GM23248 (cell line): ENCODE results near the gene CCDC180.

ENCODE experiments used
- EZH2 ChIP-seq: fragments of 200-600 bp; sonication (generic); IDR thresholded peaks from 2 replicates; pipeline ENCODE4 v1.6.1; 2018; ENCODE audit warnings: antibody characterized with exemption, mild to moderate bottlenecking; ENCODE audit not compliant: insufficient read depth, poor library complexity, severe bottlenecking
- EZH2phosphoT487 ChIP-seq: fragments of 200-600 bp; sonication (generic); IDR thresholded peaks from 2 replicates; pipeline ENCODE4 v1.6.1; 2018; ENCODE audit warnings: antibody characterized with exemption, moderate library complexity, mild to moderate bottlenecking, low read depth; ENCODE audit not compliant: insufficient read depth

DNA sequence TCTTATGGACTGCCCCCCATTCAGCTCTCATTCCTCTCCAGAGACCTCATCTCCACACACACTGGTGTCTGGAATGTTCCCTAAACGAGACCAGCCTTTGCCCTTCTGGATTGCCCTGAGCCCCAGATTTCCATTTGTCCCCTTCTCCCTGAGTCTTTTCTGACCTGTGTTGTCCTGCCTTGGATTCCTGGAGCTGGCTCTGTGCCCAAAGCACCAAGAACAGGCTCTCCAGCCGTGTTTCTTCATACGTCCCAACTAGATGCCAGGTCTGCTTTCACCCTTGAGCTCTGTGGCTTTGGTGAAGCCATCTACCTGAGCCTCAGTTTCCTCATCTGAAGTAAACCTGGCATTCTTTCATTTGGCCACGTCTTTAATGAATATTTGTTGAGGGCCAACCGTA is 6.3 kb downstream of the CCDC180 start:
- TF ChIP-seq EZH2 (no peak), EZH2phosphoT487 (no peak)
